Stomach (tissue), 9 donors: Measurements from ENCODE around the gene ADGRL2. TPM values are rescaled to one million over a fixed set of nuclear protein-coding genes. Genes with fewer than 3 reads are reported as not detected.
"Not testable (repeated sequence)": the region's sequence is repeated elsewhere in the genome, so short reads cannot be mapped to it uniquely, and the experiment has no call there.

Source experiments
- DNase-seq, 2 donors: peaks; one replicate each; pipeline versions ENCODE4 v3.0.0 to v3.0.0-alpha.2; 2013 to 2019
- H3K27ac ChIP-seq, 5 donors: fragments of 200-600 bp in 4 of 5; sonication (generic) in 4 of 5; one replicate each; pipeline ENCODE4 v1.5.1; 2013 to 2019; ENCODE audit warnings: mild to moderate bottlenecking in 1 of 5, moderate library complexity in 1 of 5
- H3K27me3 ChIP-seq, 3 donors: fragments of 200-600 bp; sonication (generic); one replicate each; pipeline ENCODE4 v1.5.1; 2017 to 2019; ENCODE audit warnings: mixed run types in 1 of 3
- H3K36me3 ChIP-seq, 4 donors: fragments of 200-600 bp; sonication (generic); 1 replicate in 3 of 4; 2 replicates in 1 of 4; pipeline ENCODE4 v1.5.1; 2016 to 2019
- H3K4me1 ChIP-seq, 4 donors: fragments of 200-600 bp; sonication (generic); one replicate each; pipeline ENCODE4 v1.5.1; 2016 to 2019
- H3K4me3 ChIP-seq, 4 donors: fragments of 200-600 bp; sonication (generic) in 3 of 4; one replicate each; pipeline ENCODE4 v1.5.1; 2016 to 2019; ENCODE audit warnings: mild to moderate bottlenecking in 1 of 4
- H3K9me3 ChIP-seq, 4 donors: fragments of 200-600 bp; sonication (generic); one replicate each; pipeline ENCODE4 v1.5.1; 2016 to 2019
- CTCF ChIP-seq, 7 experiments: fragments of 450-650 bp in 4 of 7; fragments of 200-600 bp in 3 of 7; sonication (generic) in 3 of 7; IDR thresholded peaks; one replicate each; pipeline ENCODE4 v1.5.1; 2016 to 2019; ENCODE audit warnings: antibody characterized with exemption in 7 of 7, control low read depth in 2 of 7, mild to moderate bottlenecking in 1 of 7
- EP300 ChIP-seq: sonication (generic); formaldehyde crosslinking; IDR thresholded peaks from one replicate; pipeline ENCODE4 v1.6.1; 2017; ENCODE audit warnings: antibody characterized with exemption
- POLR2A ChIP-seq, 4 donors: fragments of 450-650 bp; IDR thresholded peaks; one replicate each; pipeline ENCODE4 v1.6.1; 2016; ENCODE audit warnings: antibody characterized with exemption in 4 of 4, control low read depth in 2 of 4, mild to moderate bottlenecking in 1 of 4, moderate library complexity in 1 of 4
- POLR2AphosphoS5 ChIP-seq, 3 donors: sonication (generic); formaldehyde crosslinking; IDR thresholded peaks; one replicate each; pipeline ENCODE4 v1.6.1; 2016; ENCODE audit warnings: antibody characterized with exemption in 3 of 3
- WGBS, 5 donors: extraction: QIAGEN DNeasy Blood & Tissue Kit in 3 of 5; methylation state at CpG; one replicate each; pipeline versions ENCODE4 v1.1.5 to v1.1.7; 2013 to 2018; 5-methylcytosine and 5-hydroxymethylcytosine counted together
- intact Hi-C: fragments of 100-400 bp; cut with DNase I; formaldehyde crosslinking; loops from one replicate; pipeline ENCODE4 v1.15.1; 2023; ENCODE audit warnings: low total_unique reads
- polyA plus RNA-seq, 3 donors: library from polyadenylated mRNA; stranded (reverse); fragments of 200-250 nt; gene quantifications; one replicate each; pipeline ENCODE4 v1.2.3, GENCODE V29; 2013
- total RNA-seq, 5 donors: library from RNA; depleted of rRNA; stranded (reverse); fragments of >200 nt; gene quantifications; one replicate each; pipeline versions ENCODE4 v1.1.0 to v1.2.3, GENCODE V29; 2014 to 2016
- donor health status: healthy with polysubstance abuse.
- donor health status: Bipolar disorder and iron deficiency.
- donor health status: healthy.

The ADGRL2 gene
- total and polyA plus RNA-seq, 8 donors: 13.0 to 173 (median 23.7) TPM

GRCh38 chr1:81851217-81851616 lies 50.5 kb downstream of the ADGRL2 start:
- no peaks in the 10 kb centered on the region for H3K9me3 ChIP-seq
- H3K4me1 ChIP-seq: peaks cover 0 to 44% (median 8%) of the 10 kb centered on the region in 4 donors
- no peaks in the 10 kb centered on the region for H3K27me3 ChIP-seq
- H3K27ac ChIP-seq: no peak overlapping the region
- H3K4me3 ChIP-seq: no peak overlapping the region
- 84 to 94% (median 90%) methylated on average over 2 of the region's 2 CpGs for WGBS, 5 donors
- TF ChIP-seq EP300 (no peak), POLR2A (IDR thresholded peaks at IDR 0.05) (no peak), CTCF (IDR thresholded peaks at IDR 0.05) (no peak)
- no peaks in the 10 kb centered on the region for H3K36me3 ChIP-seq
- intact Hi-C loops: no loop called here
- DNase-seq: no peak

GRCh38 chr1:81852961-81853360 lies 52.2 kb downstream of the ADGRL2 start:
- H3K36me3 ChIP-seq: no peaks in the 10 kb centered on the region
- WGBS, 5 donors: 66 to 75% (median 69%) methylated on average over 4 of the region's 4 CpGs
- no peak overlapping the region for H3K27ac ChIP-seq
- no peaks in the 10 kb centered on the region for H3K27me3 ChIP-seq
- no peaks in the 10 kb centered on the region for H3K9me3 ChIP-seq
- no peak for TF ChIP-seq CTCF (IDR thresholded peaks at IDR 0.05)
- no peak for TF ChIP-seq POLR2A (IDR thresholded peaks at IDR 0.05)
- no peak for TF ChIP-seq EP300
- TF ChIP-seq POLR2AphosphoS5 (IDR thresholded peaks at IDR 0.05): no peak
- no peak overlapping the region for H3K4me3 ChIP-seq
- no peak for DNase-seq
- intact Hi-C loops: no loop called here
- H3K4me1 ChIP-seq: peaks cover 0 to 44% (median 8%) of the 10 kb centered on the region in 4 donors

- no peak for DNase-seq
- Histone ChIP-seq H3K9me3 (no peaks in the 10 kb centered on the region), H3K27me3 (no peaks in the 10 kb centered on the region), H3K4me1 (peaks cover 0 to 26% (median 3%) of the 10 kb centered on the region in 4 donors), H3K36me3 (no peaks in the 10 kb centered on the region), H3K27ac (no peak overlapping the region), H3K4me3 (no peak overlapping the region)
- 4 to 11% (median 7%) methylated on average over 1 of the region's 1 CpG for WGBS, 5 donors
- intact Hi-C loops: no loop called here
- TF ChIP-seq POLR2A (IDR thresholded peaks at IDR 0.05) (no peak), POLR2AphosphoS5 (IDR thresholded peaks at IDR 0.05) (no peak), CTCF (IDR thresholded peaks at IDR 0.05) (no peak), EP300 (no peak)
Measured at GRCh38 chr1:81867235-81867634, 66.5 kb downstream of the ADGRL2 start.

GRCh38 chr1:81869307-81869706 lies 68.6 kb downstream of the ADGRL2 start:
- H3K36me3 ChIP-seq: no peaks in the 10 kb centered on the region
- intact Hi-C loops: no loop called here
- peaks cover 0 to 30% (median 6%) of the 10 kb centered on the region in 4 donors for H3K4me1 ChIP-seq
- H3K27me3 ChIP-seq: no peaks in the 10 kb centered on the region
- no peak overlapping the region for H3K4me3 ChIP-seq
- TF ChIP-seq POLR2AphosphoS5 (IDR thresholded peaks at IDR 0.05): no peak
- TF ChIP-seq EP300: no peak
- no peak for TF ChIP-seq POLR2A (IDR thresholded peaks at IDR 0.05)
- no peak for TF ChIP-seq CTCF (IDR thresholded peaks at IDR 0.05)
- no peak overlapping the region for H3K27ac ChIP-seq
- 38 to 53% (median 43%) methylated on average over 2 of the region's 2 CpGs for WGBS, 5 donors
- no peaks in the 10 kb centered on the region for H3K9me3 ChIP-seq
- DNase-seq: no peak

- H3K27me3 ChIP-seq, H3K27ac ChIP-seq, H3K9me3 ChIP-seq, intact Hi-C loops, H3K4me3 ChIP-seq, H3K36me3 ChIP-seq, DNase-seq: not testable (repeated sequence)
- WGBS, 5 donors: 88 to 98% (median 97%) methylated on average over 2 to 3 of the region's 3 CpGs
- H3K4me1 ChIP-seq: peaks cover 0 to 34% (median 13%) of the 10 kb centered on the region in 4 donors
Measured at GRCh38 chr1:81871091-81871490, 70.4 kb downstream of the ADGRL2 start.
